ENCODE data around the gene TTYH1.

TTYH1 gene

DNA sequence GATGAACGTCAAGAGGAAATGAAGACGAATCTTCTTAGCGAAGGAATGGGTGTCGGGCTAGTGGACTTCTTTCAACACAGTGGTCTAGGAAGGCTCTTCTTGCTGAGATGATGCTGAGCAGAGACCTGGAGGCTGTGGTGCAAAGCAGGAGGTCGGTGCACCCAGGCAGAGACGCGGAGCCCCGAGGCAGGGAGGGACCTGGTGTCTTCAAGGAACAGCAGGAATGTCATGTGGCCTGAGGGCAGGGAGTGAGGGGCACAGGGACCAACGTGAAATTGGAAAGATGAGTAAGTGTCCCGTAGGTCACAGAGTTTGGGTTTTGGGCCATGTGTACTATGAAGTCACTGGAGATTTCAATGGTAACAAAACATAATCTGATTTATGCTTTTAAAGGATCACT lies 69.2 kb downstream of the TTYH1 start:
- DNase-seq: no peak

- no peak for DNase-seq
Measured at GRCh38 chr19:54485851-54486250, 70.6 kb downstream of the TTYH1 start.

Measured in eye (tissue), 1 donor.